ENCODE measurements around the gene DHODH.

The DHODH gene

GRCh38 chr16:72008424-72009216 is at the start of gene DHODH:
TSS of gene DHODH (plus strand) at chr16:72008744. CDS start at chr16:72008765, 21 bp downstream.
- Histone ChIP-seq H3K27ac (ENCODE audit: low read depth, low read length) (peak within 1 kb of the TSS; percentile 48), H3K27me3 (ENCODE audit: low read length) (no peaks in the 10 kb centered on the region), H3K9ac (ENCODE audit: low read length) (peak within 1 kb of the TSS; percentile 89), H3K4me2 (ENCODE audit: low read depth, low read length, poor library complexity, severe bottlenecking) (peak within 1 kb of the TSS; percentile 93), H3K9me3 (ENCODE audit: insufficient read depth, low read length) (no peaks in the 10 kb centered on the region), H3K4me3 (ENCODE audit: insufficient read depth, low read length, poor library complexity, severe bottlenecking) (peak within 1 kb of the TSS; percentile 96), H2AFZ (ENCODE audit: low read depth, low read length, severe bottlenecking) (peak within 1 kb of the TSS; percentile 97), H3K36me3 (ENCODE audit: low read length) (no peaks in the 10 kb centered on the region), H4K20me1 (ENCODE audit: low read depth, low read length) (no peaks in the 10 kb centered on the region), H3K9me2 (replicated peaks; ENCODE audit: insufficient read depth, low read length) (no peaks in the 10 kb centered on the region), H3K79me2 (ENCODE audit: insufficient read depth, low read length) (peaks cover 3% of the 10 kb centered on the region; the same call in 1 of the 2 replicates), H3F3A (ENCODE audit: insufficient read depth) (no peaks in the 10 kb centered on the region)
- TF ChIP-seq EZH2phosphoT487 (conservative IDR thresholded peaks at IDR 0.05; ENCODE audit: low read length) (no peak), CTCF (IDR thresholded peaks at IDR 0.05; ENCODE audit: insufficient read depth, low read length, poor library complexity, severe bottlenecking) (no peak)

GRCh38 chr16:71961066-71962039 is 47.2 kb upstream of the DHODH start:
- peak overlapping the region; percentile 1 for H2AFZ ChIP-seq (ENCODE audit: low read depth, low read length, severe bottlenecking)
- peak; percentile 74 for TF ChIP-seq CTCF (IDR thresholded peaks at IDR 0.05; ENCODE audit: insufficient read depth, low read length, poor library complexity, severe bottlenecking)
- no peak for TF ChIP-seq EZH2phosphoT487 (conservative IDR thresholded peaks at IDR 0.05; ENCODE audit: low read length)

GRCh38 chr16:71963125-71963875 is 45.2 kb upstream of the DHODH start:
- Histone ChIP-seq H3K27ac (ENCODE audit: low read depth, low read length) (no peak overlapping the region), H3K9ac (ENCODE audit: low read length) (no peak overlapping the region), H4K20me1 (ENCODE audit: low read depth, low read length) (no peaks in the 10 kb centered on the region), H2AFZ (ENCODE audit: low read depth, low read length, severe bottlenecking) (no peak overlapping the region), H3K79me2 (ENCODE audit: insufficient read depth, low read length) (no peaks in the 10 kb centered on the region), H3K36me3 (ENCODE audit: low read length) (no peaks in the 10 kb centered on the region), H3K4me3 (ENCODE audit: insufficient read depth, low read length, poor library complexity, severe bottlenecking) (no peak overlapping the region), H3F3A (ENCODE audit: insufficient read depth) (peaks cover 10% of the 10 kb centered on the region; the same call in 1 of the 2 replicates), H3K9me2 (replicated peaks; ENCODE audit: insufficient read depth, low read length) (no peaks in the 10 kb centered on the region), H3K9me3 (ENCODE audit: insufficient read depth, low read length) (no peaks in the 10 kb centered on the region), H3K4me2 (ENCODE audit: low read depth, low read length, poor library complexity, severe bottlenecking) (no peak overlapping the region), H3K27me3 (ENCODE audit: low read length) (no peaks in the 10 kb centered on the region)
- TF ChIP-seq CTCF (IDR thresholded peaks at IDR 0.05; ENCODE audit: insufficient read depth, low read length, poor library complexity, severe bottlenecking) (no peak), EZH2phosphoT487 (conservative IDR thresholded peaks at IDR 0.05; ENCODE audit: low read length) (no peak)

More at GRCh38 chr16:71961066-71962039, 47.2 kb upstream of the DHODH start:
- Histone ChIP-seq H3K9me3 (ENCODE audit: insufficient read depth, low read length) (no peaks in the 10 kb centered on the region), H3K4me3 (ENCODE audit: insufficient read depth, low read length, poor library complexity, severe bottlenecking) (no peak overlapping the region), H4K20me1 (ENCODE audit: low read depth, low read length) (no peaks in the 10 kb centered on the region), H3F3A (ENCODE audit: insufficient read depth) (peaks cover 10% of the 10 kb centered on the region; the same call in 1 of the 2 replicates), H3K9ac (ENCODE audit: low read length) (no peak overlapping the region), H3K9me2 (replicated peaks; ENCODE audit: insufficient read depth, low read length) (no peaks in the 10 kb centered on the region), H3K27ac (ENCODE audit: low read depth, low read length) (no peak overlapping the region; the same call in 1 of the 2 replicates), H3K79me2 (ENCODE audit: insufficient read depth, low read length) (no peaks in the 10 kb centered on the region), H3K36me3 (ENCODE audit: low read length) (no peaks in the 10 kb centered on the region), H3K27me3 (ENCODE audit: low read length) (no peaks in the 10 kb centered on the region), H3K4me2 (ENCODE audit: low read depth, low read length, poor library complexity, severe bottlenecking) (peak overlapping the region; percentile 14)

Measured in SU-DHL-6 (cell line).